GM18909 (cell line): ENCODE results near the gene OVOL2.

ENCODE experiments used
- ATAC-seq: cut with Tn5 transposase; IDR thresholded peaks from one replicate; pipeline ENCODE4 v1.9.1; 2021; ENCODE audit warnings: mild to moderate bottlenecking; ENCODE audit not compliant: unreplicated experiment, poor library complexity

The OVOL2 gene

DNA sequence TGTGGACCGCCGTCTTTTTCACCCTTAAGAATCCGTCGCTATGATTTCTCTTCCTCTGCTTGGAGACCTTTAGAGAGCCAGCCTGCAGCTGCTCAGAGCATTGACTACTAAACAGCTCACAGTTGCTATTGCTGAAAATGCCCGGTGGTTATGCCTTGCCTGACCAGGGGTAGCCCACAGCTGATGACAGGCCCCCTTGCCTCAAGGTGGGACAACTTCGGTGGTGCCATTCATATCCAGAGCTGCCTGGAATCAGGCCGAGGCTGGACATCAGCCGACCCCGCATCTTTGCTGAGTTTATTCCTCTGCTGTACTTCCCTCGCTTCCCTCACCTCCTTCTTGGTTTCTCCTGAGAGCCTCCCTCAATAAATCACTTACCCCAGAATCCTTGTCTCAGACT lies 39.6 kb downstream of the OVOL2 start:
- ATAC-seq = no peak

DNA sequence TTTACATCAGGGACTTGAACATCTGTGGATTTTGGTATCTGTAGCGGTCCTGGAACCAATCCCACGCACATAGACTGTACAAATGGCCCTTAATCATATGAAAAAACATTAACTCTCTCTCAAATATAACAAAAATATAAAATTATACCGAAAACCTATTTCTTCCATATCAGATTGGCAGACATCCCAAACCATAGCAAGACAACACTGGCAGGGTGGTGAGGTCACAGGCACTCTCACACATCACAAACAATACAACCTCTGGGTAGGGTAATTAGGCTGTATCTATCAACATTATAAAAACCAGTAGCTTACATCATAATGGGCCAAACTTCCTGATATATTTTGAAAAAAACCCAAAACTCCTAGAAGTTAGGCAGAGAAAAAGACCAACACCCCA lies 40.9 kb downstream of the OVOL2 start:
- no peak for ATAC-seq

DNA sequence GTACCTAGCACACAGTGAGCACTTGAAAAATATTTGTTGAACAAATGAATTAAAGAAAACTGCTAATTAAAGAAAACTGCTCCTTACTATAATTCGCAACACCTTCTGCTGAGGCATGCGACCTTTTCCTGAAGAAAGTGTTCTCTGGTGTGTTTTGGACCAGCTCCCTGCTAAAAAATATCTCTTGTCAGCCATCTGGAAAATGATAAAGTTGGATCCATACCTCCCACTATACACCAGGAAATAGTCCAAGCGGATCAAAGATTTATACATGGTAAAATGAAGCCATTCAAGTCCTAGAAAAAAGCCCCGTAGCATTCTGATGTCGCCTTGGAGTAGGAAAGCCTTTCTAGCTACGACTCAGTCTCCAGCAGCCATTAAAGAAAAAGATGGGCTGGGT lies 43.3 kb downstream of the OVOL2 start:
- ATAC-seq = no peak

DNA sequence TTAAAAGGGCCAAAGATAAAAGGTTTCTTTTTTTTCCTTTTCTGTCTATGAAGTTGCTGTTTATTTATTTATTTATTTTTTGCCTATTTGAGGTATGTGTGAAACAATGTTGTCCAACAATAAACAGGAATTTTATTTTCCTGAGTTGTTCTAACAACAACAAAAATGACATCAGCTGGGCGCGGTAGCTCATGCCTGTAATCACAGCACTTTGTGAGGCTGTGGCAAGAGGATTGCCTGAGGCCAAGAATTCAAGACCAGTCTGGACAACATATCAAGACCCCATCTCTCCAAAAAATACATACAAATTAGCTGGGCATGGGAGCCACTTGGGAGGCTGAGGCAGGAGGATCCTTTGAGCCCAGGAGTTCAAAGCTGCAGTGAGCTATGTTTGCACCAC lies 44.8 kb downstream of the OVOL2 start:
- no peak for ATAC-seq

DNA sequence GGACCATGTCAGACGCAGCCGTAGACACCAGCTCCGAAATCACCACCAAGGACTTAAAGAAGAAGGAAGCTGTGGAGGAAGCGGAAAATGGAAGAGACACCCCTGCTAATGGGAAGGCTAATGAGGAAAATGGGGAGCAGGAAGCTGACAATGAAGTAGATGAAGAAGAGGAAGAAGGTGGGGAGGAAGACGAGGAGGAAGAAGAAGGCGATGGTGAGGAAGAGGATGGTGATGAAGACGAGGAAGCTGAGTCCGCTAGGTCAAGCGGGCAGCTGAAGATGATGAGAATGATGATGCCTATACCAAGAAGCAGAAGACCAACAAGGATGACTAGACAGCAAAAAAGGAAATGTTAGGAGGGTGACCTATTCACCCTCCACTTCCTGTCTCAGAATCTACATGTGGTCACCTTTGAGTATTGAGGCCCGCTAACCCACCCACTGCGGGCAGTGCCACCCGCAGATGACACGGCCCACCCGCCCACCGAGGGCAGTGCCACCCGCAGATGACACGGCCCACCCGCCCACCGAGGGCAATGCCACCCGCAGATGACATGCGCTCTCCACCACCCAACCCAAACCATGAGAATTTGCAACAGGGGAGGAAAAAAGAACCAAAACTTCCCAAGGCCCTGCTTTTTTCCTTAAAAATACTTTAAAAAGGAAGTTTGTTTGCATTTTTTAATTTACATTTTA lies 45.6 kb downstream of the OVOL2 start:
- no peak for ATAC-seq

DNA sequence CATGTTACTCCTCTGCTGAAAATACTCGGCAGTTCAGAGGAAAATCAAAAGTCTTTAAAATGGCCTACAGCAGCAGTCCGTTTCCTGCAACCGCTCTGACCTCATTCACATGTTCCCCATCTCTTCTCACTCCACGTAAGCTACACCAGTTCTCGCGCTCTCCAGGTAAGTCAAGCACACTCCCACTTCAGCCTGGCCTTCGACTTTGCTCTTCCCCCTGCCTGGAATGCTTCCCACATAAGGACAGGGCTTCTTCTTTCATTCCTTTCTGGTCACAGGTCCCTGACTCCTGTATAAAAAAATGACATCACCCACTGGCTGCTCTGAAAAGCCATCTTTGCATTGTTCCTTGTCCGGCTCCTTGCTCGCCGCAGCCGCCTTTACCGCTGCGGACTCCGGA lies 46.2 kb downstream of the OVOL2 start:
- ATAC-seq = no peak

DNA sequence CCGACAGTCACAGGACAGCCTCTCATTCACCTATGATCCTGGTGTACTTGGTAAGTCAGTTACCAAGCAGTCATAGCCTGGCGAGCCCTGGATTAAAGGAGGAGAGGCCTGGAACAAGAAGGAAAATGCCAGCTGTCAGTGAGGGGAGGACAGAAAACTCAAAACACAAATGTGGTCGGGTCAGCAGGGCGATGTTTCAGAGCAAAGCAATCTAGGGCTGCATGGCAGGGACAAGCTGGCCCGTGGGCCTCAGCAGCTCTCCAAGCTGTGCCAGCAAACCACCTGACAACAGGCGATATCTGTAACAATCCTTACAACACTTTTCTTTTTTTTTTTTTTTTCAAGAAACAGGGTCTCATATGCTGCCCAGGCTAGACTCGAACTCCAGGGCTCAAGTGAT lies 48.6 kb downstream of the OVOL2 start:
- no peak for ATAC-seq

DNA sequence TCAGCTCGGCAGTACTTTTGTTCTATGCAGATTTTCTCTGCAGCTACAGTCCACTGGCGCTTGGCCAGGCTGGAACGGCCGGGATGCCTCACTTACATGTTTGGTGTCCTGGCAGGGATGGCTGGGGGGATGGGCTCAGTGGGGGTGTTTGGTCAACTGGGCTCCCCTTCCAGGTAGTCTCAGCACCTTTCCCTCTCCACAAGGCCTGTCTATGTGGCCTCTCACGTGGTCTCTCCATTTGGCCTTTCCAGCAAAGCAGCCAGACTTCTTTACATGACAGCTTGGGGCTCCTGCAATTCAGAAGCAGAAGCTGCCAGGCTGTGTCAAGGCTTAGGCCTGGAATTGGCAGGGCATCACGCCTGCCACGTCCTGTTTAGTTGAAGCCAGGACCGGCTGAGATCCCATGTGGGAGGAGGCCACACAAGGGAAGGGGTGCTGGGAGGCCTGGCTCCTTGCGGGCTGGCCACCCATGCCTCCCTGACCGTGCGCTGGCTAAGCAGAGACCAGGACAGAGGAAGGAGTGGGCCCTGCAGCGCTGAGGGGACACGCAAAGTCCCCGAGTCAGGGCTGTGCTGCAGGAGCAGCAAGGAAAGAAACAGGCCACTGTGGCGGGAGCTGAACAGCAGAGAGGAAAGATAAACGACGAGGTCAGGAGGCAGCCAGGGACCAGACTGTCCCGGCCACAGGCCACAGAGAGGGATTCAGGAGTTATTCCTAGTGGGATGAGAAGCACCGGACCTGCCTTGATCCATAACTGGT lies 50.0 kb downstream of the OVOL2 start:
- ATAC-seq = no peak

DNA sequence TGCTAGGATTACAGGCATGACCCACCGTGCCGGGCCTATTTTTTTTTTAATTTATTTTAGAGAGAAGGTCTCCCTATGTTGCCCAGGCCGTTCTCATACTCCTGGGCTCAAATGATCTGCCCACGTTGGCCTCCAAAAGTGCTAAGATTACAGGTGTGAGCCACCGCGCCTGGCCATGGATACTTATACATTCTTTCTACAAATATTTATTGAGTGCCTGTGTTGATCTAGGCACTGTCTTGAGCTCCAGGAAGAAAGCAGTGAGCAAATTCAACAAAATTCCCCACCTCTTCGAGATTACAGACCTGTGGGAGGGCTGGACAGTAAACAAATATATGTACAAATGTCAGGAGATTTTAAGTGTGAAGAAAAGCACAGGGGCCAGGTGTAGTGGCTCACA lies 51.0 kb downstream of the OVOL2 start:
- ATAC-seq = no peak

DNA sequence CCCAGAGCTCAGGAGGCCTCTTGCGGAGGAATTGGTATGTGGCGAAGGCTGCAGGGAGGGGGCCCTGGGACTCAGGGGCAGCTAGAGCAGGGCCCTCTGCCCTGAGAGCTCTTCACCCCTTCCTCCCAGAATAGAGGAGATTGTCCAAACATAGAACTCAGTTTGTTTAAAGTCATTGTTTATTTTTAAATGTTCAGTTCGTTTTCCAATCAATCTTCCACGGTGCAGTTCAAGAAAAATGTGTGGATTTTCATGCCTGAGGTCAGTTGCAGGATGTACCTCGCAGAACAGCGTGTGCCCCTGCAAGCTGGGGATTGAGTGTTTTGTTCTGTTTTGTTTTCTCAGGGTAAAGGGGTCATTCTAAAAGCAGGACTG lies 51.7 kb downstream of the OVOL2 start:
- ATAC-seq = no peak

DNA sequence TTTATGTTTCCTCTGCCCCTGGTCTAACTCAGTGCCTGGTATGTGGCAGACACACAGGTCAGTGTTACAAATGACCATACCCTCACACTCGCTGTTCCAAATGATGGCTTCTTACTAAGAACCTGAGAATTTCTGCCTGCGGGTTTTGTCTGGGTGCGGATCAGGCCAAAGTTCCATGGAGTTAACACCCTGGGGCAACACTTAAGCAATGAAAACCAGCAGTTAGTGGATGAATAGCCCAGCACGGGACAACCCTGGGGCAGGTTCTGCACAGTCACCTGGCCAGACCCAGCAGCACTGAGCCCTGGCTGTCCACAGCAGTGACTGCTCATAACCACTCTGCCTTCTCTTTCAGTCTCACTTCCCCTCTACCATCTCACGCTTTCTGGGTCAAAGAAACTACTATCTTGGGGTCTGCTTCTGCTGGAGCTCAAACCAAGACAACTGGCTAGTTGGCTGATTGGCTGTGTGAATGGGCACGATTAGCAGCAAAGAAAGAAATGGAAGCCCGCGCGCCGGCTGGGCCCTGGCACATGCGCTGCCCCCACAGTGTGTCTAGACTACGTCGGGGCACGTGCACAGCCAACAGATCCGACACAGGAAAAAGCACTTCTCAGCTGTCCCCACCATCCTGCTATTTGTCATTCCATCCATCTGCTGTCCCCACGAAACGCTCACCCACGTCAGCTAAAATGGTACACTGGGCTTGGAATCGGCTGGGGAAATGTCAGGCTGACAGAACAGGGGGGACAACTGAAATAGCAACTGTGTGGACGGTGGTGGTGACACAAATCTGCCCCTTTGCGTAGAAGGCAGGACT lies 52.3 kb downstream of the OVOL2 start:
- ATAC-seq = peak; percentile 92

DNA sequence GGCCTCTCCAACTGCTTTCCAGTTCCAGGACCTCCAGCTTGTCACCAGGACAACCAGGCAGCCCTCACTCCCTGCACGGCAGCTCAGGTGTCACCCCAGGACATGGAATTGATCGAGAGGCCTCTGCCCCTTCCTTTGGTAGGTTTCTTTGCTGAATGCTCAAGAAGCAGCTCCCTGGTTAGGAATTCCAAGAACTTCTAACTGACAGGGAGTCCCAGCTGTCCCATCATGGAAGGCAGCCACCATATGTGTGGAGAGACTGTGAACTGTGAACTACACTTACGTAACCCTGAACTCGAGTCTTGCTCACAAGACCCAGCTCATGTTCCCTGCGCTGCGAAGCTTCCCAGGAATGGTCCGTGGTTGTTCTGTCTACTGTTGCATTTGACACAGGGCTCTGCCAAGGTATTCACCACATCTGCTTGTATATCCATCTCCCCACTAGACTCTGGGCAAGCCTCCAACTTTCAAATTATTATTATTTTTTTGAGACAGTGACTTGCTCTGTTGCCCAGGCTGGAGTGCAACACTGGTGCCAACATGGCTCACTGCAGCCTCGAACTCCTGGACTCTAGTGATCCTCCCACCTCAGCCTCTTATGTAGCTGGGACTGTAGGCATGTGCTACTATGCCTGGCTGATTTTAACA lies 53.2 kb downstream of the OVOL2 start:
- no peak for ATAC-seq

DNA sequence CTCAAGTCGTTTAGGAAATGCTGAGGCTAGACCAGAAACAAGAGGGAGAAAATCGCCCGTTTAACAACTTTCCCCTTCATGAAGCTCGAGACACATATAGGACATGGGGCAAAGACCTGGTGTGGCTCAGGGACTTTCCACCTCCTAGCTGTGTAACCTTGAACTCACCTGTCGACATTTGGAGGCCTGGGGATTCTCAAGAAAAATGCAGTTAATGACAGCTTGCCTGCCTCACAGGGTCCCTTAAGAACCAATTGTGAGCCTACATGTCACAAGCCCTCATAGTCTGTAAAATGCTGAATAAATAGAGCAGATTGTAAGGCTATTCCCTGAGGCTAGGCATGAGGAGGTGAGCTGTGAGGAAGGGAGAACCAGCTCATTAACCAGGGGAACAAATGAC lies 53.8 kb downstream of the OVOL2 start:
- no peak for ATAC-seq

DNA sequence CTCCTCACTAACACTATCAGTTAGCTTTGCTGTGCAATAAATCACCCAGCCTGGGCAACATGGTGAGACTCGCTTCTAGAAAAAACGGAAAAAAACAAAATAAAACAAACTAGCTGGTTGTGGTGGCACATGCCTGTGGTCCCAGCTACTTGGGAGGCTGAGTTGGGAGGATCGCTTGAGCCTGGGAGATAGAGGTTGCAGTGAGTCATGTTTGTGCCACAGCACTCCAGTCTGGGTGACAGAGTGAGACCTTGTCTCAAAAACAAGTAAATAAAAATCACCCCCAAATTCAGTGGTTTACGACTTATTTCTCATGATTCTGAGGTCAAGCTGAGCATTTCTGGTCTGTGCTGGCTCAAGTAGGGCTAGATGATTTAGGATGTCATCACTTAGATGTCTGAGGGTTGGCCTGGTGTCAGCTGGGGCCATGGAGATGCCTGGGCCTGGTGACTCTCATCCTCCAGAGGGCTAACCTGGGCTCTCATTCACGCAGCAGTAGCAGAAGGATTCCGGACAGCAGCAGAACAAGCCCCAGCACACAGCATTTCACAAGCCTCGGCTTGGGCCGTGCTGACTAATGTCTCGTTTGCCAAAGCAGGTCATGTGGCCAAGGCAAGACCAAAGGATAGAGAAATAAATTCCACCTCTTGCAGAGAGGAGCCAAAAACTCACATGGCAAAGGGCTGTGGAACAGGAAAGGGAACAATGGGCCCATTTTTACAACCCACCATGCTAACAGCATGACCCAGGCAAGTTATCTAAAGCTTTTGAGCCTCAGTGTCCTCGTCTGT lies 56.4 kb downstream of the OVOL2 start:
- no peak for ATAC-seq

DNA sequence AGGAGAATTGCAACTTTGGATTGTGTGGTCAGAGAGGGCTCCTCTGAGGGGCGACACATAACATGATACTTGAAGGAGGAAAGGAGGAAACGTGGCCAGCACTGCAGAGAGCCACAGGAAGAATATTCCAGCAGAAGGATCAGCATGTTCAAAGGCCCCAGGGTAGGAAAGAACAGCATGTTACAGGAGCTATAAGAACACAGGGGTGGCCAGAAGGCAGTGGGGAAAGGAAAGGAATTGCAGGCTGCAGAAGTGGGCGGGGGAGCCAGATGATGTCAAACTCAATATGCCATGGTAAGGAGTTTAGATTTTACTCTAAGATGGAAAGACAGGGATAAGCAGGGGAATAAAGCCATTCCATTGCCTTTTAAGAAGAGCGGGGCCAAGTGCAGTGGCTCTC lies 58.1 kb downstream of the OVOL2 start:
- ATAC-seq = no peak

DNA sequence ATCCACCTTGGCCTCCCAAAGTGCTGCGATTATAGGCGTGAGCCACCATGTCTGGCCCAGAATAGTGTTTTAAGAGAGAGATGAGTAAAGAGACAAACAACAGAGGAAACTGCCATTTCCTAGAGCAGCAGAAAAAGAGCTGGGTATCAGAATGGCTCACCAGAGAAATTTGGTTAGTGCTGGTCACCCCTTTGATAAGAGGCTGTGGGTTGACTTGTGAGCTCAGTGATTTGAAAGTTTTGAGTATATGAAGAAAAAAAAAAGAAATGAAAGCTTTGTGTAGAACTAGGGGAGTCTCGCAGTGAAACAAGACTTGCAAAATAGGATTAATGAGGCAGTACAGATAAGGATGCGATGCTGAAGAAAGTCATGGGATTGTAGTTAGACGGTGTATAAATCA lies 59.3 kb downstream of the OVOL2 start:
- no peak for ATAC-seq

DNA sequence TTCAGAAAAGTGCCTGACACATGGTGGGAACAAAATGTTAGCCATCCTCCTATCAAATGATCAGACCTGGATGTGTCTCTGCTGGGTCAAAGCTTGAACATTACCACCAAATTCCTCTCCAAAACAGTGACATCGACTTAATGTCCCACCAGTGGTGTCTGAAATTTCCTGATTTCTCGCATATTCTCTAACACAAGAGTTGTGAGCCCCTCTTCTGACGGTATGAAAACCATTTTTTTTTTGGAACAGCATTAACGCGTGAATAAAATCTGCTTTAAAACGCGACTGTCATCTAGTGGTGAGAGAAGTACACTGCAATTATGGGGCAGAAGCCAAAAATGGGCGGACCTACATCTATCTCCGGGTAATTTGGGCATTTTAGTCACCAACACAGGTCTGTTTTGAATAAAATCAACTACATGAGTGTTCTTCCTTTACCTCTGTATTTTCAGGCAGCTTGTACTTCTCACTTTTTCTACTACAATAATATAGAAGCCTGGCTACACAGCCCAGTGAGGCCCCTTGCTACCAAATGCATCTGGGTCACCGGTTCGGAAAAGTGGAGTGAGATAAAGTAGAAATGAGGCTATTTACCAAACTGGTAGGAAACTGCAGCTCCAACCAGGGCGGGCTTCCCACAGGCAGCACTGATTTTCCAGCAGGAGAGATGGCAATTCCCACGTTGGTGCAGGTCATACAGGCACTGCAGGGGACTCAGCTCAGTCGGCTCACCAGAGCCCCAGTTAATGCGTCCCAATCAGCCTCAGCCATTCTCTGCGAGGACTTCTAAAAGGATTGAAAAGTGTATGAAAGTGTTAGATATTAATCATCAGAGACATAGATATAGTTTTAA lies 61.5 kb downstream of the OVOL2 start:
- peak; percentile 41 for ATAC-seq

DNA sequence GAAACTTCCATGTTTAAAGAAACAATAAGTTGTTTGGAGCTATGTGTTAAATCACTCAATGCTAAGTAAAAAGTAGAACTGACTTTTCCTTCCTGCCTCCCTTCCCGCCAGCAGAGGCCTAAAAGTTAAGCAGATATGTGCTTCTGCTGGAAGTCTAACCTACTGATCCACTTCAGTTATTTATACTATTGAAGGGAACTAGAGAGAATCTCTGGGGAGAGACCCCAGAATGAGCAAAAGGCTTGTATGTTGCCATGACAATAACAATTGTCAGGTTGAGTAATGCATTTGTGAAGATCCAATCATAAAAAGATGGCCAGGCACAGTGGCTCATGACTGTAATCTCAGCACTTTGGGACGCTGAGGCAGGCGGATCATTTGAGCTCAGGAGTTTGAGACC lies 64.2 kb downstream of the OVOL2 start:
- ATAC-seq = no peak

DNA sequence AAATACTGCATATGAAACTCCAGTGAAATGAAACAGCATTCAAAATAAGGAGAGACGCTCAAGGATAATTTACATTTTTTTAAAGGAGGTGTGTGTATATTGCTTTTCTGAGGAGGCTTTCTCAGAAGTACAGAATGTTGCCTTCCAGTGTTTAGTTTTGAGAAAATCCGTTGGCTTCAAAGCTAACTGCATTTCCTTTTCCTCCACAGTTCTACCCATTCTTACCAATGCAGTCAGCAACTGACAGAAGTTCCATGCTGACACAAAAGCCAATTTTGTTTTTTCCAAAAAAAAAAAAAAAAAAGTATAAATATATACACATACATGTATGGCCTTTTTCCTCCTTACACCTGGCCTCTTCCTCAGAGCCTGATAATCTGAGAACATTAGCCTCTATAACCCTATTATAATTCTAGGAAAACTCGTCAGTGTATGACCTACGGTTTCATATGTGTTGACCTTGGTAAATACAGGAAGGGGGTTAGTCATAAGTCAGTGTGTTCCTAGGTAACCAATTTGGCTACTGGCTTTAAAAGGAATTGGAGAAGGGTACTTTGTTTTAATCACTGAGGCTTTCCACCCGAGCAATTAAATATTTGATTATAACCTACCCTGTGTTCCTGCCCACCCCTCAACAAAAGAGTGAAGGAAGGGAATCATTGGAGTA lies 64.7 kb downstream of the OVOL2 start:
- no peak for ATAC-seq
